Right renal pelvis (tissue), 4 donors: Measurements from ENCODE around the gene DCAF10. TPM values are rescaled to one million over a fixed set of nuclear protein-coding genes. Genes with fewer than 3 reads are reported as not detected.
"Not testable (repeated sequence)": the region's sequence is repeated elsewhere in the genome, so short reads cannot be mapped to it uniquely, and the experiment has no call there.

Source experiments
- DNase-seq, 4 donors: peaks; one replicate each; pipeline ENCODE4 v3.0.0-alpha.2; 2013; ENCODE audit warnings: low read depth in 4 of 4, low spot score in 3 of 4, missing footprints in 1 of 4
- polyA plus RNA-seq, 4 donors: library from polyadenylated mRNA; unstranded; fragments of 120-200 nt; gene quantifications; one replicate each; pipeline ENCODE4 v1.2.1, GENCODE V29; 2013; ENCODE audit not compliant: insufficient read length in 4 of 4

Gene DCAF10, protein sequence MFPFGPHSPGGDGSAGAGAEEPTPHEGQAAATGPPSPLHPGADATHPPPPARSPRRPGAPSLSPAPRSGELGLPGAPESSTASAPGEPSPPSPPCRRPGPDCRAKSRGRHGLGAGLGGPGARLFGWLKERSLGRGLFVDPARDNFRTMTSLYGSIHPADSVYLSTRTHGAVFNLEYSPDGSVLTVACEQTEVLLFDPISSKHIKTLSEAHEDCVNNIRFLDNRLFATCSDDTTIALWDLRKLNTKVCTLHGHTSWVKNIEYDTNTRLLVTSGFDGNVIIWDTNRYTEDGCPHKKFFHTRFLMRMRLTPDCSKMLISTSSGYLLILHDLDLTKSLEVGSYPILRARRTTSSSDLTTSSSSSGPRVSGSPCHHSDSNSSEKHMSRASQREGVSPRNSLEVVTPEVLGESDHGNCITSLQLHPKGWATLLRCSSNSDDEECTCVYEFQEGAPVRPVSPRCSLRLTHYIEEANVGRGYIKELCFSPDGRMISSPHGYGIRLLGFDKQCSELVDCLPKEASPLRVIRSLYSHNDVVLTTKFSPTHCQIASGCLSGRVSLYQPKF
- polyA plus RNA-seq, result 10 to 100 TPM; 27.4 to 36.1 (median 35.3) TPM

DNA sequence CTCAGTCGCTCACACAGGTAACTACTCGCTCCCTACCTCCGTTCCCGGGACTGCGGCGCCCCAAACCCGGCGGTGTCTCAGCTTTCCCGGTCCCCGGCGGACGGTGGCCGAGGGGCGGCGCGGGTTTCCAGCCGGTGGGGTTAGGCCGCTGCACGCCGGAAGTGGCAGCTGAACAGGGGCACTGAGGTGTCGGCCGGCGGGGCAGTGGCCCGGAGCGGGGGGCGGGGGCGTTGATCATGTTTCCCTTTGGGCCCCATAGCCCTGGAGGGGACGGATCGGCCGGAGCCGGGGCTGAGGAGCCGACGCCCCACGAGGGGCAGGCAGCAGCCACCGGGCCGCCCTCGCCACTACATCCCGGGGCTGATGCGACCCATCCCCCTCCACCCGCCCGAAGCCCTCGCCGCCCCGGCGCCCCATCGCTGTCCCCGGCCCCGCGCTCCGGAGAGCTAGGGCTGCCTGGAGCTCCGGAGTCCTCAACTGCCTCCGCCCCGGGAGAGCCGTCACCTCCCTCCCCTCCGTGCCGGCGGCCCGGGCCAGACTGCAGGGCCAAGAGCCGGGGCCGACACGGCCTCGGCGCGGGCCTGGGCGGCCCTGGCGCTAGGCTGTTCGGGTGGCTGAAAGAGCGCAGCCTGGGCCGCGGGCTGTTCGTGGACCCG, at the start of gene DCAF10:
Gene DCAF10, plus strand, starts transcription at position 167 of the 656 bp plus-strand sequence. Its CDS starts 70 bp downstream, at position 237.
- DNase-seq, result peak; percentile 73 to 85 (median 74)

DNA sequence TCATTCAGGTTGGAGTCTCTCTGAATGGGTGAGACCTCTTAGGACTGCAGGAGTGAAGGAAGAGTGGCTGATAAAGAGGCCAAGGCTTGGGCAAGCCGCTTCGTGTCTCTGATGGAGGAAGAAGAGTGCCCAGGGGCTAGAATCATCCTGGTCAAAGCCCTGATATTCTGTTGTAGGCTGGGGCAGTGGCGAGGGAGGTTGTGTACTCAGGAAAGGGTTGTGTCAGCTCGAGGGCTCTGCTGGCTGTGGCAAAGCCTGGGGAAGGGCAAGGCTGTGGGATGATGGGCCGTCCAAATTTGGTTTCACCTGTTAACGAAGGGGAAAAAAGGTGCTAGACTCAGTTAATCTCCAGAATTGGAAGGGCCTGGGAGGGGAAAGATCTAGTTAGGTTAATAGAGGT, 49.4 kb upstream of the DCAF10 start:
- no peak for DNase-seq

DNA sequence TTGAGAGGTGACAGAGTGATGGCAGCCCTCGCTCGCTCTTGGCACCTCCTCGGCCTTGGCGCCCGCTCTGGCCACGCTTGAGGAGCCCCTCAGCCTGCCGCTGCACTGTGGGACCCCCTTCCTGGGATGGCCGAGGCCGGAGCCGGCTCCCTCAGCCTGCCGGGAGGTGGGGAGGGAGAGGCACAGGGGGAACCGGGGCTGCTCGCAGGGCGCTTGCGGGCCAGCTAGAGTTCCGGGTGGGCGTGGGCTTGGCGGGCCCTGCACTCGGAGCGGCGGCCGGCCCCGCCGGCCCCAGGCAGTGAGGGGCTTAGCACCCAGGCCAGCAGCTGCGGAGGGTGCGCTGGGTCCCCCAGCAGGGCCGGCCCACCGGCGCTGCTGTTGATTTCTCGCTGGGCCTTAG, 48.9 kb upstream of the DCAF10 start:
- DNase-seq, result not testable (repeated sequence)

DNA sequence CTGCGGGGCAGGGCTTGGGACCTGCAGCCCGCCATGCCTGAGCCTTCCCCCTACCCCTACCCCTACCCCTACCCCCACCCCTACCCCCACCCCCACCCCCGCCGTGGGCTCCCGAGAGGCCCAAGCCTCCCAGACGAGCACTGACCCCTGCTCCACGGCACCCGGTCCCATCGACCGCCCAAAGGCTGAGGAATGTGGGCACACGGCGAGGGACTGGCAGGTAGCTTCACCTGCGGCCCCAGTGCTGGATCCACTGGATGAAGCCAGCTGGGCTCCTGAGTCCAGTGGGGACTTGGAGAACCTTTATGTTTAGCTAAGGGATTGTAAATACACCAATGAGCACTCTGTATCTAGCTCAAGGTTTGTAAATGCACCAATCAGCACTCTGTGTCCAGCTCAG, 48.5 kb upstream of the DCAF10 start:
- DNase-seq, result not testable (repeated sequence)

DNA sequence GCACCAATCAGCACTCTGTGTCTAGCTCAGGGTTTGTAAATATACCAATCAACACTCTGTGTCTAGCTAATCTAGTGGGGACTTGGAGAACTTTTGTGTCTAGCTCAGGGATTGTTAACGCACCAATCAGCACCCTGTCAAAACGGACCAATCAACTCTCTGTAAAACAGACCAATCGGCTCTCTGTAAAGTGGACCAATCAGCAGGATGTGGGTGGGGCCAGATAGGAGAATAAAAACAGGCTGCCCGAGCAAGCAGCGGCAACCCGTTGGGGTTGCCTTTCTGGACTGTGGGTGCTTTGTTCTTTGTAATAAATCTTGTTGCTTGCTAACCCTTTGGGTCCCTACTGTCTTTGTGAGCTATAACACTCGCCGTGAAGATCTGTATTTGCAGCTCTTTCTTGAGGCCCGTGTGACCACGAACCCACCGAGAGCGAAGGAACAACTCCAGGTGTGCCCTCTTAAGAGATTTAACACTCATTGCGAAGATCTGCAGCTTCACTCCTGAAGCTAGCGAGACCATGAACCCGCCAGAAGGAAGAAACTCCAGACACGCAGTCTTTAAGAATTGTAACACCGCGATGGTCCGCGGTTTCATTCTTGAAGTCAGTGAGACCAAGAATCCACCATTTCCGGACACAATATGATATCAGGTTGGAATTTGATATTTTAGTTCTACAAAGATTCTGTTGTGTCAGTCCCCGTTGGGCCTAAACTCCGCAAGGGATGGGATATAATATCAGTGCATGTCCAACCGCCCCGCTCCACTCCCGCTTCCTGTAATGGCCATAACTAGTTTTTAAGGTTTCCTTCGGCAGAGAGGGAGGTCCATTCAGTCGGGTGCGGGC, 47.7 kb upstream of the DCAF10 start:
- no peak for DNase-seq

DNA sequence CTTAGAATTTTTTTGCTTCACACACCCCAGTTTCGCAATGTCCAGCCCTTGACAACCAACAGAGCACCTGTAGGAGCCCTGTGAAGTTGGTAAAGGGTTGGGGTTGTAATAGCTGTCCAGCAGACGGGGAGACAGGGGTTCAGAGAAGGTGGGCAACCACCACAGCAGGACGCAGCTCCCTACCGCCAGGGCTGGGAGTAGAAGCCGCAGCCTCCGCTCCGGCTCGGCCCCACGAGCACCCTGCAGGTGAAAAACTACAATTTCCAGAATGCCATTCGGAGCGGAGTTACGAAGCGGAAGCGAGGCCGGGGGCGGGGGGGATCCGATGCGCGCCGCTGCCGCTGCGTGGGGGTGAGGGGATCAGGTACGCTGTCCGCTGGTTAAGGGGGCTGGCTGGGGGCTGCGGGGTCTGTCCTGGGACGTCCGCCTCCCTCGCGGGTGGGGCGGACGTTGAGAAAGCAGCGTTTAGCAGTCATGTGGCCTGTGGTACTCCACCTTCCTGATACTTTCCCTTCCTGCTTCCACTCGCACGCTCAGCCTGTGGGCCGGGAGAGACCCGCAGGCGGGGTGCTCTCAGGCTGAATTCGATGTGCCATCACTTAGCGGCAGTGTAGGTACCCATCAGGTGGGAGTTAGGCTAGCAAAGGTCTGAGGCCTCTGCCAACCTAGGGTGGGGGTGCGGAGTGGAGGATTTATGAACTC, 47.0 kb upstream of the DCAF10 start, which contains the start of gene TRMT10B:
Gene TRMT10B, plus strand, starts transcription at position 317 of the 702 bp plus-strand sequence. CDS start 8,127 bp downstream, outside the sequence.
- DNase-seq, result peak; percentile 52 to 63 (median 59)

DNA sequence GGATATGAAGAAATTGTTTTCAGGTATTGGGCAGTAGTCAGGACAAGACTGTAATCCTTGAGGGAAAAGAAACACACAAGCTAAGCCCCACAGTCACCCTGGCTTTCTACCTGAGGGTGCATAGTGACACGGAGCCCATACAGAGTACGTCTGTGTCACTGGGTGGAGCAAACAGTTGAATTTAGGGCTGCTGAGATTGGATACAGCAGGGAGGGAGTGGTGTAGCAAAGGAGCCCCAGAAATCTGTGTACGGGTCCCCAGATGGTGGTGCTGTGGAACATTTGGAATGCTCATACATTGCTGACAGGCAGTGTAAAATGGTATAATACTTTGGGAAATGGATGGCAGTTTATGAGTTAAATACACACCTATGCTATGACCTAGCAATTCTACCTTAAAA, 41.9 kb upstream of the DCAF10 start:
- no peak for DNase-seq

DNA sequence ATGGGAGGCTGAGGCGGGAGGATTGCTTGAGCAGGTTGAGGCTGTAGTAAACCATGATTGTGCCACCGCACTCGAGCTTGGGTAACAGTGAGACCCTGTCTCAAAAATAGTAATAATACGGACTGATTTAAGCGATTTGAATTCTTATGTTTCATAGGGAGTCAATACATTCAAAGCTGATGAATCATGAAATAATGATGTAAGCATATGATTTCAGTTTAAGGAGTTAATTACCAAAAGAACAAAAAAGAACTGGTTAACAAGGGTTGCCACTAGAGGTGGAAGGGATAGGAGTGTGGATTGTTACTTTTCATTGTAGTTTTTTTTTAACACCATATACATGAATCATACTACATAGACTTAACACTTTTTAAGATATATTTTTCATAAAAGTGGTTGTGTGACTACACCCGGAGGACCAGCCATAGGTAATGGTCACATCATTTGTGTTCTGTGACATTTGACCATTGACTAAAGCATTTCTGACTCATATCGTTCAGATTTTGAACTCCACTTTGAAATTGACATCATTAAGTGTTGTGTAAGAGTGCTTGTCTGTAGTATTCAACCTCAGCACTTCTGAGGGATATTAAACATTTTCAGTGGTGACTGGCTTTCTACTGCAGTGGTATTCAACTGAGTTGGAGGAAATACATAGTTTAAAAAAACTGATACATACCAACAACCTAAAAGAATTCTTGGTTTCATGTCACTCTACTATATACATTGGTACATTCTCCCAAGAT, 40.0 kb upstream of the DCAF10 start:
- DNase-seq, result no peak

DNA sequence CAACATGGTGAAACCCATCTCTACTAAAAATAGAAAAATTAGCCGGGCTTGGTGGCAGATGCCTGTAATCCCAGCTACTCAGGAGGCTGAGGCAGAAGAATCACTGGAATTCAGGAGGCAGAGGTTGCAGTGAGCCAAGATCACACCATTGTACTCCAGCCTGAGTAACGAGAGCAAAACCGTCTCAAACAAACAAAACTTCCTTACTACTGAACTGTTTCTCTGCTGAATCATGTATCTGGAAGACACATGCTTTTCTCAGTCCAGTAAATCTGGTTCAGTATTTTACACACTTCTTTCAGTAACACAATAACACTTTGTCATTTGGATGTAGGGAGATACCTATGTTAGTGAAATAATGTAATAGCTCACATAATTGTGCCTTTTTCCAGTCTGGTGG, 39.1 kb upstream of the DCAF10 start:
- DNase-seq, result no peak

DNA sequence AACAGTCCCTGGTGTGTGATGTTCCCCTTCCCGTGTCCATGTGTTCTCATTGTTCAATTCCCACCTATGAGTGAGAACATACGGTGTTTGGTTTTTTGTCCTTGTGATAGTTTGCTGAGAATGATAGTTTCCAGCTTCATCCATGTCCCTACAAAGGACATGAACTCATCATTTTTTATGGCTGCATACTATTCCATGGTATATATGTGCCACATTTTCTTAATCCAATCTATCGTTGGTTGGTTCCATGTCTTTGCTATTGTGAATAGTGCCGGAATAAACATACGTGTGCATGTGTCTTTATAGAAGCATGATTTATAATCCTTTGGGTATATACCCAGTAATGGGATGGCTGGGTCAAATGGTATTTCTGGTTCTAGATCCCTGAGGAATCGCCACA, 35.3 kb upstream of the DCAF10 start:
- not testable (repeated sequence) for DNase-seq

DNA sequence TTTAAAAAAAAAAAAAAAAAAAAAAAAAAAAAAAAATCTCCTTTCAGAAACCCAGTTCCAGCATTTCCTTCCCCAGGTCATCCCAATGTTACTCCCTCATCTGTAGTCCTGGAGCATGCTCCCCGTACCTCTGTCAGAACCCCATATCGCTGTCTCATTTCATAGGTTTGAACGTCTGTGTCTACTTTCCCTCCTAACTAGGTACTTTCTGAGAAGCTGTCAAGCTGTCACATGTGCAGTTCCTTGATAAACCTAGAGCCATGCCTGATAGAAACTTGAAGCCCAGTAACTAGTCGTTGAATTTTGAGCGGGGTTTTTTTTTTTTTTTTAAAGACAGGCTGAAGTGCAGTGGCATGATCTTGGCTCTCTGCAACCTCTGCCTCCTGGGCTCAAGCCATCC, 31.3 kb upstream of the DCAF10 start:
- no peak for DNase-seq

DNA sequence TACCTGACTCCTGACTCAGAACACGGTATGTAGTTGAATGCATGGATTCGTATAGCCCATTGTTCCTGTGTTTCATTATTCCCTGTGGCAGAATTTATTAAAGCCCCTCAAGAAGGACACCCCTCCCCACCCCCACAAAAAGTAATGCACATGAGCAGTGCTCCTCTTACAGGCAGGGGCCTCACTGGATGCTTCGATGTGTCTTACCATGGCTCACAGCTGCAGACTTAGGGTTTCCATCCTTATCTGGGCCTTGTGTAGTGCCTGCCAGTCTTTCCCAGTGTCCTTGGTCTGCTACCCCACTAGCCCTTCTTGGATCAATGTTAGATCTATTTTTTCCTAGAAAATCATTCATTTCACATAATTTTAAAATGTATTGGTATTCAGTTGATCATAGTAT, 30.6 kb upstream of the DCAF10 start:
- no peak for DNase-seq

DNA sequence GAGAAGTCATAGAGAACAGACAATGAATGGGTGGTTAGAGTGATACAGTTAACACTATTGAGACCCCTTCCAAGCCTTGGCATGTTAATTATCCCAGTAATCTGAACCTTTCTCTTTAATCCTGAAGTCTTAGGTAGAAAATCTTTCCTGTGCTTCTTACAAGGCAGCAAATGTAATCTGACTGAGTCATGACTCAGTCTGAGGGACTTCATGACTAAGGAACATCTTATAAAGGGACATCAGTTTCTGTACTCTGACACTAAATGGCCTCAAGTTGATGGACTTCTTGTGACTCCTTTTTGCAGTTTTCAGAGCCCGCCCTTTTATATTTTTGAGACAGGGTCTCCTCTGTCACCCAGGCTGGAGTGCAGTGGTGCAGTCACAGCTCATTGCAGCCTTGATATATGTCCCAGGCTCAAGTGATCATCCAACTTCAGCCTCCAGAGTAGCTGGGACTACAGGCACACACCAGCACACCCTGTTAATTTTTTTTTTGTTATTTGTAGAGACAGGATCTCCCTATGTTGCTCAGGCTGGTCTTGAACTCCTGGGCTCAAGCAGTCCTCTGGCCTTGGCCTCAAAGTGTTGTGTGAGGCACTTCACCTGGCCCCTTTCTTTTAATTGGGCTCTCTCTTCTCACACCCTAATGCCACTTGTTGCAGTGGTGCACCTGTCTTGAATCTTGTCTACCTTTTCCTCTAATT, 25.2 kb upstream of the DCAF10 start:
- no peak for DNase-seq

DNA sequence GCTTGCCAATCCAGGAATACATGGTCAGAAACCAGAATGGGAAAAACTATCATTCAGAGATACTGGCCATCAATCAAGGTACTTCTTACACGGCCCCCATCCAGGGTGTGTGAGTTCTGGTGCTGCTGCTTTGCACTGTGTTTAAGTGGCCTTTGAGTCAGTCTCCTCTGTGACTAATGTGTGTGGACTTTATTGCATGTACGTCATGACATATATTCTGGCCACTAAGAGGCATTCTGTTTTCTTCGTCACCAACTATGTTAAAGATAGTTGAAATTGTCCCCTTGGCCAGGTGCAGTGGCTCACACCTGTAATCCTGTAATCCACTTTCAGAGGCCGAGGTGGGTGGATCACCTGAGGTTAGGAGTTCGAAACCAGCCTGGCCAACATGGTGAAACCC, 24.3 kb upstream of the DCAF10 start:
- no peak for DNase-seq

DNA sequence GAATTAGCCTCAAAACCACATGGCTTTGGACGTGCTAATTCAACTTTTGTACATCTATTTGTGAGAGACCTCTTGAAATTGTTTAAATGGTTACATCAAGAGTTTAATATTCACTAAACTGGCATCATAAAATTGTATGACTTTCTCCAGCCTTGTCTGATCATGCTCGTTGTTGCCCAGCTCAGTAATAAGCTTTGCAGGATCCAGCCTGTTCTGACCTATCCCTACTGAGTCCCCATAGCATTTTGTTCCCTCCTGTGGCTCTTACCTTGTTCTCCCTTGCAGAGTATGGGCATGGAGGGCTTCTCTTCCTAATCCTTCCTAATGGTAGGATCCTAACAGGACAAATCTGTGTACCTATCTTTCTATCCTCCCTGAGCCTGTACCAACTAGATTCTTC, 22.1 kb upstream of the DCAF10 start:
- no peak for DNase-seq

DNA sequence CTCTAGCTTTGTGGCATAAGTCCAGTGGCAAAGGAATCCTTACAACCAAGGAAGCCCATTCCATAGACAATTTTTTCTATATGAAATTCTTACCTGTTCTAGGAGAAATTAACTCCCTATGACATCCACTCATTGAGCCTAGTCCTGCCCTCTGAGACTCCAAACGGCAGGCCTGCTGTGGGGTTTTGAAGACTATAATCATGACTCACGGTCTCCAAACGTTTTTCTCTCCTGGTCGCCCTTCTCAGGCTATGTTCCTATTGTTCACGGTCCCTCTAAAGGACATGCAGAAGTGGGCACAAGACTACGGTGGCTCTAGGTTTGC, 16.3 kb upstream of the DCAF10 start:
- DNase-seq, result no peak

DNA sequence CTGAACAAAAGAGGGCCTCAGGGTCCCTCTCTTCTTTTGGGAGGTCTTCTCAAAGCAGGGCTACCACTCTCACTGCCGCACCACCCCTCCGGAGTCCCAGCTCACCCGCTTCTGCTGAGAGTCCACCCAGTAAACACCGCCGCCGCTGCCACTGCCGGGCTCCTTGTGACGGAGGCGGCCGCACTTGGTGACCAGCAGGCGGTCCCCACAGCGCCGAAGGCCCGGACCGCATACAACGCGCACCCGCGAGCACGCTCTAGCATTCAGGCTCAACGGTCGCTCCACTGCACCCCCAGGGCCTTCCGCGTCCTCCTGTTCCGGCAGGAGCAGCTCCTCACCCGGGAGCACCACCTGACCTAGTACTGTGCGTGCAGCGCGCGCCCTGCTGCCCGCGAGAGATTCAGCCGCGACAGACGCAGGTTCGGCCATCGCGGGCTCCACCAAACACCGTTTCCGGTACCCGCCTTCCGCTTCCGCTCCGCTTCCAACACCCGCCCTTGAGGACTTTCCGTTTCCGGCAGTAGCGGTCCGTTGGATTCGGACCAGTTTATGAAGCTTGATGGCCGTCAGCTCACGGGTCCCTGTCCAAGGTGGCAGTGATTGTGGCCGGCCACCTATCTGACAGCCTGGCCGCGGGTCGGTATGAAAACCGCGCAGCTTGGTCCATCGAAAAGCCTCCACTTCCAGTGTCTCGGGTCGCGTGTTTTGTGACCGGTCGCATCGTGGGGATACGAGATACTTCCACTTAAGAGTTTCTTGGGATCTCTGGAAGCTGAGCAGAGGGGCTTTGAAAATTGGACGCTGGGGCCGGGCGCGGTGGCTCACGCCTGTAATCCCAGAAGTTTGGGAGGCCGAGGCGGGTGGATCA, 15.7 kb upstream of the DCAF10 start, which contains the start of gene EXOSC3:
Gene EXOSC3, minus strand, starts transcription at position 449 of the 868 bp plus-strand sequence. Its CDS starts 20 bp downstream, at position 429.
- DNase-seq, result peak; percentile 83 to 86 (median 84)

DNA sequence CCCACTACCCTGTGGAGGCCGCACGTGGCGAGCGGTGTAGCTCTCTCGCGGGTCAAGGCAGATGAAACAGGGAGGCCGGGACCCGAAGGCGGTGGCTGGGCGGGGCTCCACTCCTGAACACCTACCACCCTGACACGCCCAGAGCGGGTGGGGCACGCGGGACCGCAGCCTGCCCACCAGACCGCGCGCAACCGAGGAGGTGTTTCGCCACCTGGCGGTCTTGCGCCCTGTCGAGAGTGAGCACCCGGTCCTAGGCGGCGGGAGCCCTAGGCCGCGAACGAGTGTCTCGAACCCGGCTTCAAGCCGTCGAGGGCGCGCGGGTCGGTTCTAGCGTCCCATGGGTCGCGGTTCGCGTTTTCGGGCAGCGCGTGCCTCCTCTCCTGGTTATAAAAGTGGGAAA, 13.5 kb upstream of the DCAF10 start:
- DNase-seq, result no peak
